CD4-positive, alpha-beta T cell treated with Interleukin-15 for 4 hours (primary cell): ENCODE measurements around the gene JAKMIP1.
A peak's percentile ranks its signal among the peaks of the same experiment; 100 is the strongest.
"Not testable (repeated sequence)": the region's sequence is repeated elsewhere in the genome, so short reads cannot be mapped to it uniquely, and the experiment has no call there.

Experiments used
- DNase-seq: peaks from one replicate; pipeline ENCODE4 v3.0.0-alpha.2; 2020; ENCODE audit warnings: low spot score

JAKMIP1 gene

DNA sequence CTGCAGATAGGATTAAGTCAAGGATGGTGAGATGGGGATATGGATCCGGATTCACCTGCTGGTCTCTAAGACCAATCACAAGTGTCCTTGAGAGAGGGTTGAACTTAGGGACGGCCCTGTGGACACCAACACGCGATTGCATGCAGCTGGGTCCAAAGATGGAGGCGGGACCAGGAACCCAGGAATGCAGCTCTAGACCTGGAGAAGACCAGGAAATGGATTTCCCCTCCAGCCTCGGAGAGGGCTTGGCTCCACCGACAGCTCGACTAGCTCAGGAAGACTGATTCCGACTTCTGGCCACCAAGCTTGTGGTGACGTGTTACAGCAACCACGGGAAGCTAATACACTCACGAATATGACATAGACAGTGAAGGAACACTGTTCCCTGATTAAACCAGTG is 186.8 kb downstream of the JAKMIP1 start:
- no peak for DNase-seq

DNA sequence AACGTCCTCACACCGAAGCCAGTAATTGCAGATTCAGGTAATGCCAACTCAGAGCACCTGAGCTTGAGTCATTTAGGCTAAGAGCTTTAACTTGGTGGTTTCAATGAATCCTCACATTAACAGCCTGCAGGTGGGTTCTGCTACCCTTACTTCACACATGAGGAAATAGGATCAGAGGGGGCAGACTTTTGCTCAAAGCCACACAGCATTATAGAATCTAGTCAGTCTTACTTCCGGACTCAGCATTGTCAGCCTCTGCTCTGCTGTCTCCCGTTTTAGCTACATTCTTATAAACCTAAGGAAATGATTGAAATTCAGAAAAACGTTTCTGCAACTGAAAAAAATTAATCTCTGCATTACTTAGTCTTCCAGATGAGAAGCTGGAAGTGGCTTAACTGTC is 188.1 kb downstream of the JAKMIP1 start:
- DNase-seq: no peak

DNA sequence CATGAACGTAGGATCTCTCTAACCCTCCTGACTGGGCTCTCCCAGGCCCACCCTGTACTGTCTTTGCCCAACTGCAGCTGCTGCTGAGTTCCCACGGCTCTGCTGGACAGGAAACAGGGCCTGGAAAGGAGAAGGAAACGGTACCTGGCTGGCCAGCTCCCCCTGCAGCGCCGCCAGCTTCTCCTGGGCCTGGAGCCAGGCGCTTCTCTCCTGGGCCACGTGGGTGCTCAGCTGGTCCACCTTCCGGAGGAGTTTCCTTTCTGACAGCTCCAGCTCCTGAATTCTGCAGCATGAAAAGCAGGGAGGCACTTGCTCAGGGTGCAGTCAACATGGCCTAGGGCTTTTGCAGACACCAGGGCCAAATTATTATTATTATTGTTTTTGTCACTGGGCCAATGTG is 188.7 kb downstream of the JAKMIP1 start:
- DNase-seq: no peak

DNA sequence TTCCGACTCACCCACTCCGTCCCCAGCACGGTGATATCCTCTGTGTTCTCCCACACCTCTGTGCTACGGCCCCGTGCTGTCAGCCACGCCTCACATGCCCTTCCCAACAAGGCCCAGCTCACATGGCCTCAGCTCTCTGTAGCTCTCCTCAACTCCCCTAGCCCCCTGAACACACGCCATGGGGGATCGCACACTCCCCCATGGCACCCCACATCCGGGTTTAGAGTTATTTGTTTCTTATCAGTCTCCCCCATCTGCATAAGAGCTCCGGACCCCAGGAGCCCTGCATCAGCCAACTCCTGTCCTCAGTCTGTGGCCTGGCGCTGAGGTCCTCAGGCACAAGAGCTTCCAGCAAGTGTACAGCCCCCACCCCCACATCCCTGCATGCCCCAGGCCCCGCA is 189.1 kb downstream of the JAKMIP1 start:
- no peak for DNase-seq

DNA sequence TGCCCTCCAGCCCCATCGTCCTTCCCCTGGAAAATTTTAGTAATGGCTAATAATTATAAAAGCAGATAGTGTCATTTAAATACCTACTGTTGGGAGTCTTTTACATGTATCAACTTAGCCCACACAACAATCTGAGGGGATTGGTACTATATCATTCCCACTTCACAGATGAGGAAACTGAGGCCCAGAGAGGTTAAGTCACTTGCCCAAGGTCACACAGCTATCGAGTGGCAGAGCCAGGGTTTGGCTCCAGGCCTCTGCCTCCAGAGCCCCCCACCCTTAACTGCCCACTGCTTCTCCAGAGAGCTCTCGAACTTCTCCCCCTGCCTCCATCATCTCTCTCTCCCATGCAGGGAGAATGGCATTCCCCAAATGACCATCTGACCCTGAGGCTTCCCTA is 189.6 kb downstream of the JAKMIP1 start:
- no peak for DNase-seq

DNA sequence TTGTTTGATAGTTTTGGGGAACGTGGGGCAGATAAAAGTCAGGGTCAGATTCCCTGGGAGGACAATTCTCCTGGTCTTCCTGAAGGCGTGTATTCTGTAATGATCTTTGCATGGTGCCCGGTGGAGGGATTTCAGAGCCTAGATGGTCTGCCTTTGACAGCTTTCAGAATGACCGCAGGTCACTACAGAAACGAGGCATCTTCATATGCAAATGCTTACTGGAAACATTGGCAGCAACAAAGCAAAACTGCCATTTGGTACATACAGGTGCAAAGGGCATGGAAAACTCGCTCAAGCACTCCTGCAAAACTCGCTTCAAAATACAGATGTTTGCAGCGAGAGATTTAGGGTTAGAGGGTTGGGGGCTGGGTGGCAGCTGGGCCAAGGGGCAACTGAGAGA is 190.9 kb downstream of the JAKMIP1 start:
- DNase-seq: no peak

DNA sequence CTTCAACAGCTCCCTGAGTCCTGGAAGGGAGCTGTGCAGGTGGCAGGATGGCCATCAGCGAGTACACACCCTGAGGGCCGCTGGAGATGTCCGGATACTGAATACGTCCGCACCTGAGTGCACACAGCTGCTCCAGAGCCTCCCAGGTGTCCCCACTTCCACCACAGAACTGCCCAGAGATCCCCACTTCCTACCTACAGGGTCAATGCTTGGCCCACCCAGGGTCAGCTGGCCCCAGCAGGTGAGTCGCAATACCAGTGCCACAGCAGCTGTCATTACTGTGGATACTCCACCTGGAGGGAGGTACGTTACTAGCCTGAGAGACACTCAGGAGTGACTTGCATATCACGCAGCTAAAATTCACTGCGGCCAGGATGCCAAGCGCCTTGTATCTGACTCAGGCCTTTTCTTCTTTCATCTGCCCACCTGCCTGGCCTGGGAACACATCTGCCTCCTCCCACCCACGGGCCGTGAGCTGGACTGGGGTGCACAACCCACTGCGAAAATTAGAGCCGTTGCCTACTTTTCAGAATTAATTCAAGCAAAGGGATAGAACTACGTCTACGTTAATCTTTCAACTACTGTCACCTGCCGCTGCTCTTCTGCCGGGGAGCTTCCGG is 191.5 kb downstream of the JAKMIP1 start:
- no peak for DNase-seq

DNA sequence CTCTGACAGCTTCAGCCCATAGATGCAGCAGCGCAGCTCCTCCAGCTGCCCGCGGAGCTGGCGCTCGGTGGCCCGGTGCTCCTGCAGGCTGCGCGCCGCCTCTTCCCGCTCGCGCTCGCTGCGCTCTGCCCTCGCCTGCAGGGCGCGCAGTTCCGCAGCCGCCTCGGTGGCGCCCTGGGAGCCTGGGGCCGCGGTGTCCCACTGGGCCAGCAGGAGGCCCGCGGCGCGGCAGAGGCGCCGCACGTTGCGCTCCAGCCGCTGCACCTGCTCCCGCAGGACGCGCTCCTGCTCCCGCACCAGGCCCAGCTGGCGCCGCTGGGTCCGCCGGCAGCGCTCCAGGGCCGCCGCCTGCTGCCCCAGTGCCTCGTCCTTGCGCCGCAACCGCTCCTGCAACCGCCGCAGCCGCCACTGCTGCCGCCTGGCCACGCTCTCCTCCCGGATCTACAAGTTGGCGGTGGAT is 192.2 kb downstream of the JAKMIP1 start:
- DNase-seq: no peak

DNA sequence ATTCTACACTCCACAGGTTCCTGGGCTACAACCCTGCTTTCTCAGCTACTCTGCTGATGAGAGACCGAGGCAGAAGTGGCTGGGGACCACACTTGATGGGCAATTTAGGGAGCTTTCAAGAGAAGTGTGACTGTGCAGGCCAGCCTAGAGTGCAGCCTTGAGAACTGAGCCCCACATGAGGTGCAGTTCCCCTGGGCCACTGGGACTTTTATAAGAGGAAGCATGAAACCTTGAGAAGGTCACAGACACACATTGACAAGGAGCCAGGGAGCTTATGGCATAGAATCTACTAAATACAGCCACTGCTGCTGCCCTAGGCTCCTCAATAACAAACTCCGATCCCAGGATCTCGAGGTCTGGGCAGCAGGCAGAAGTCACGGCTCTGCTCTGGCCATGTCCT is 195.2 kb downstream of the JAKMIP1 start:
- no peak for DNase-seq

DNA sequence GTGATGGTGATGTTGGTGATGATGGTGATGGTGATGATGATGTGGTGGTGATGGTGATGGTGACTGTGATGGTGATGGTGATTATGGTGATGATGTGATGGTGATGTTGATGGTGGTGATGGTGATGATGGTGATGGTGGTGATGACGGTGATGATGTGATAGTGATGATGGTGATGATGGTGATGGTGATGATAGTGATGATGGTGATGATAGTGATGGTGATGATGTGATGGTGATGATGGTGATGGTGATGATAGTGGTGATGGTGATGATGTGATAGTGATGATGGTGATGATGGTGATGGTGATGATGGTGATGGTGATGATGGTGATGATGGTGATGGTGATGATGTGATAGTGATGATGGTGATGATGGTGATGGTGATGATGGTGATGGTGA is 196.9 kb downstream of the JAKMIP1 start:
- not testable (repeated sequence) for DNase-seq

DNA sequence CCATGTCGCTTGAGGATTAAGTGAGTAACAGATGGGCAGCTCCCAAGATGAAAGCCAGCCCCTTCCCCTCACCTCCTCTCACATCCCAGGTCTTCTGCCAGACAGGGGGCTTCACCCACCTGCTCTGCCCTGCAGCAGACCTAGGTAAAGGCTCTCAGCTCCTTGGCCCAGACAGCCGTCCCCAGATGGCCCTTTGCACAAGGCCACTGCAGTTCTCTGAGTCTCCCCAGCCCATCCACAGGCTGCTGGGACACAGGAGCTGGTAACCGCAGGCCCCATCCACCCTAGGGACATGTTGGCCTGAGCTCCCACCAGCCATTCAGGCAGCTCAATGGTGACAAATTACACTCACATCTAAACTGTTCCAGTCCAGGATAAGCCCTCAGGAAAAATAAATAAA is 197.4 kb downstream of the JAKMIP1 start:
- DNase-seq: no peak

DNA sequence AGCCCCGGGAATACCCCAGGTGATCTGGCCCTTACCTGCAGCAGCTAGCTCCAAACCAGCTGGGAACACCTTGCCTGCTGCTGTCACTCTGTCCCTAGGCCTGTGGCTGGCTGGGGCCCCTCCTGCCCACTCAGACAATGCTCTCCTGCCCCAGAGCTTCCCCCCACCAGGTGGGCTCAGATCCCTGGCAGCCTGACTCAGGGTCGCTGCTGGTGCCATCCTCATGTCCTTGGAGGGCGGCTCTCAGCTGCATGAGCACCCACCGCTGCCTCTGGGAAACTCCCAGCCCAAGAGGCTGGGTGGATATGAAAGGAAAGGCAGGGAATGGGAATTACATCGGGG is 197.9 kb downstream of the JAKMIP1 start:
- DNase-seq: no peak

DNA sequence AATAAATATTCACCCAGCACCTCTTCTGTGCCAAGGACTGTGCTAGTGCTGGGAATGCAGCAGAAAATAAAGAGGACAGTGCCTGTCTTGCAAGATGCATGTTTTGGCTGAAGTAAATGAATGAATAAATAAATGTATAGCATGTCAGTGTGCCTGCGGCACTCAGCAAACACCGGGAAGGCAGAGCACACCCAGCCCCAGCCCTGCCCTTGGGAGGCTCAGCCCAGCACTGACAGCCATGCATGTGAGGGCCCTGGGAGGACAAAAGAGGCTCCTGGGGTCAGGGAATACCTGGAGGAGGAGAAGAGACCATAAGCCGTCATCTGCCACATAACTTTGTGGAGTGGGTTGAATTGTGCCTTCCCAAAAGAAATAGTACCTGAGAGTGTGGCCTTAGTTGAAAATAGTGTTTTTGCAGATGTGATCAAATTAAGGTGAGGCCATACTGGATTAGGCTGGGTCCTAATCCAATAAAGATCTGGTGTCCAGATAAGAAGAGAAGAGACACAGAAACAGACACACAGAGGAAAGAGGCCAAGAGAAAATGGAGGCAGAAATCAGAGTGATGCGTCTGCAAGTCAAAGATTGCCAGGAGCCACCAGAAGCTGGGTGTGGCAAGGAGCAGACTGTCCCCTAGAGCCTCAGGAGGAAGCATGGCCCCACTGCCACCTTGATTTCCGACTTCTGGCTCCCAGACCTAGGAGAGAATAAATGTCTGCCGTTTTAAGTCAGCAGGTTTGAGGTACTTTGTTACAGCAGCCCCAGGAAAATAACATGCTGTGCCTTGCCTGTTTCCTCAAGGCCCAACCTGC is 198.5 kb downstream of the JAKMIP1 start:
- no peak for DNase-seq

DNA sequence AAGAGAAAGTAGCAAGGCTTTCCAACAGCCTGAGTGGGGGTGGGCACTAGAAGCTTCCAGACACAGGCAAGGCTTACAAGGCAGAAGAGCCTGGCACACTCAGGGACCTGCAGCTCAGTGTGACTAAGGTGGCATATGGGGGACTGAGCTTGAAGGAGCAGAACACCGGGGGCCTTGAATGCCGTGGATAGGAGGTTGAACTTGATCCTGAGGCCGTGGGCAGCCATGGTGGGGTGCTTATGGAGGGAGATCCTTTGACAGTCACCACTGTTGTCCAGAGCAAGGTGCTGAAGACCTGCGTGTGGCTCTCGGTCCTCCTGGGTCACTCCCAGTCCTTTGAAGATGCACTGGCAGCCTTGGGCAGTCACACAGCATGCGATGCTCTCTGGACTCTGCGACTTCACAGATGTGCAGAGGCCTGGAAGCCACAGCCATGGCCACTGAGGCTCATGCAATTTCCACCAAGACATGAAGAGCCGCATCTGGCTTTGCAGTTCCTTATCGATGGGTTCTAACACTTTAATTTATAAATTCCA is 200.5 kb downstream of the JAKMIP1 start:
- no peak for DNase-seq

DNA sequence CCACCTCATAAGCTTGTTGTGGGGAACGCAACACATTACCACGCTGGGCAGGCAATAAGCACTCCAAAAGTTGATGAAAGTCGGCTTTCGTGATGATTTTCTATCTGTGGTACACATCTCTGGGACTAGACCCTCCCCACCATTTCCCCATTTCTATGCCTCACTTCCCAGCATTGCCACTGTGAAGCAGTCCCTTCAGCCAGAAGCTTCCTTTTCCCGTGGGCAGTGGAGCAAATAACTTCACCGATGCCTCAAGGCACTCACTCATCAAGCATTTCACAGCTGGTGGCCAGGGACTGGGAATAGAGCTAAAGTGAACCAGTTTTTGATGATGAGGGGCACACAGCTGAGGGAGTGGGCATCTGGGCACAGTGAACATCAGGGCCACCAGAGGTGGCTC is 201.0 kb downstream of the JAKMIP1 start:
- no peak for DNase-seq

DNA sequence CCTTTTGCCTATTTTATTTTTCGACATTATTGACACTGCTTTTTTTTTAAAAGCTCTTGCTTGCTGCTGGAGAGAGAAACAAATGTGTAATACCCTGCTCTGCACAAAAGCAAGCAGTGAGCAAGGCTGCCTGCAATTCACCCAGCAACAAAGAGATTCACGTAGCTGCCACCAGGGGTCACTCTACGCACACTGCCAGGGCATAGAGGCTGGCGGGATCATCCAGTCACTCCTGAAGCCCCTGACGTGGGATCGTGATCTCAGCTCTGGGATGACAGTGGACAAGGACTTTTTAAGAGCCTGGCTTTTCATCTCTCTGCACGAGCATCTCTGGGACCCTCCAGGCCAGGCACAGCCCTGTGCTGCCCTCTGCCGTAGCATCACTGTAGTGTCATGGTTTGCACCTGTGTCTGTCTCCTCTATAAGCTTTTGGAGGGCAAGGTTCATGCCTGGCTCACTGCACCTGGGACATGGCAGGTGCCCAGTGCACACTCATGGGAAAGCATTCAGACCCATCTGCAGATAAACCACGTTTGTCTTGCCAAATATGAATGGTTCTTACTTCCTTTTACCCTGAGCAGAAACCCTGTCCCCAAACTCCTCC is 201.9 kb downstream of the JAKMIP1 start:
- DNase-seq: peak; percentile 44

DNA sequence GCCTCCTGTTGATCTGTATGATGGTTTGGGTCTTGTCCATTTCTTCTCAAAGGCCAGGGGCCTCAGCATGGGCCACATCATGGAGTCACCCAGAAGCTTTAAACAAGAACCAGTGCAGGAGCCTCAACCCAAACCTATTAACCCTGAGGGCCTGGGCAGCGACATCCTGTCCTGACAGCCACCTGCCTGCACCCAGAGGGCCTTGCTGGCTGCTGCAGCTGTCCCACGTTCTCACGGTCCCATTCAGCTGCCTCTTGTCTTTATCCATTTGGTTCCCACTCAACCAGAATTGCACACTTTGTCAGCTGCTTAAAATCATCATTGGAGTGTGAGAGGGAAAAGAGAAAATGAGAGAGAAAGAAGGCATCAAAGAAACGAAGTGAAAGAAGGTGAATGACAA is 203.7 kb downstream of the JAKMIP1 start:
- no peak for DNase-seq

DNA sequence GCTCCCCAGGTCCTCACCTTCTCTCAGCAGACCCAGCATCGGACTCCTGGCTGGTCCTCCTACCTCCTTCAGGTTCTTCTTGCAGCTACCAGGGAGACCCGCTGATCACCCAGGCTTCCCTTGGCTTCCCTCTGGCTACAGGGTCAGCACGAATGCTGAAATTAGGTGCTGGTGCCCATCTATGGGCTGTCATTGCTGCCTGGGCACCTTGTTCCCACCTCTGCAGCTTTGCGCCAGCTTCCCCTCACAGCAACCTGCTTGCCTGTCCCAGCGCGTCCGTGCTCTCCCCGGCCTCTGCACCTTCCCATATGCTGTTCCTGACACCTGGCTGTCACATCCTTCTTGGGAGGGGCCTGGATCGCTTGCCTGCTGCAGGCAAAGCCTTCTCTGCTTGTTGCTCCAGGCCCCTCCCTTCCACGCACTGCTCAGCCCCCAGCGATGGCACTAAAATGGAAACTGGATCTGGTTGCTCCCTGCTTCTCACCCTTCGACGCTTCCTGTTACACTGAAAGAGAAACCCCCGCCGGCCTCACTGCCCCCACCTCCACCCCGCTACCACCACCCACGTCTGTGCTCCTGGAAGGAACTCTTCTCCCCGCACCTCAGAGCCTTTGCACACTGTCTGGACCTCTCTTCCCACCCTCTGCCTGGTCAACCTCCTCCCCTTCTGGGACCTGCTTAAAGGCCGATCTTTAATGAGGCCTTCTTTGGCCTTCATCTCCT is 204.3 kb downstream of the JAKMIP1 start:
- no peak for DNase-seq

DNA sequence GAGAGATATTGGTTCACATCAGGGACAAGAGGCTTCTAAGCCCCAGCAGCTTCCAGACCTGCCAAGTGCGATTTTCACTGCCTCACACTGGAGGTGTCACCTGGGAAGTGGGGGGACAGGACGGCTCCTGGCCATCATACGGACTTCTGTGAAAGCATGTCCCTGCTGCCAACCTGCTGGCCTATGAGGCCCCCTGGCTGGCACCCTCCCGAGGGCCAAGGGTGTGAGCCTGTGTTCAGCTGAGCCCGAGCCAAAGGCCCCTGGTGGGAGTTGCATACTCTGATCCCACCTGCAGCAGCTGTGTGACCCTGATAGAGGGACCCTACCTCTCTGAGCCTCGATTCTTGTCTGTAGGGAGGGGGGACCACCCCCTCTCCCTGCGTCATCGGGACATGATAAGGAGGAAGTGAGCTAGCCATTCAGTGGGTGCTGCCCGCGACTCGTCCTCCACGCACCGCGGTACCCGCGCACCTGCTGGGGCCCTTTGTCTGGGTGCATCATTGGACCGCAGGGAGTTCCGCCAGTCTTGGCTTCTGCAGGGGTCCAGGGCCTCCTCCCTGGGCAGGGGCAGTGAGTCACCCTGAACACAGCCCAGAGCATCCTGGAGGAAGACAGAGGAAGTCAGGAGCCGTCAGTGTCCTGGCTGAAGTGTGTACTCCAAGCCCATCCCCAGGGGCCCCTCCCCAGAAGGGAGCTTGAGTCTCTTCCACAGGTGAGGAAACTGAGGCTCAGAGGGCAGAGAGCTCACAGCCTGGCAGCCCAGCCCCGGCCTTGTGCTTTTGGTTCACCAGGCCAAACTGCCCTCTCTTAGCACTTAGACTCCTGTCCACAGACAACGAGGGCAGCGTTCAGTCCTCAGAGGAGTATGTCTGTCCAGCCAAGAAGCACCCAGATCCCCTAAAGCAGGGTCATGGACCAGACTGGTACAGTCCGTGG is 206.2 kb downstream of the JAKMIP1 start:
- DNase-seq: no peak

DNA sequence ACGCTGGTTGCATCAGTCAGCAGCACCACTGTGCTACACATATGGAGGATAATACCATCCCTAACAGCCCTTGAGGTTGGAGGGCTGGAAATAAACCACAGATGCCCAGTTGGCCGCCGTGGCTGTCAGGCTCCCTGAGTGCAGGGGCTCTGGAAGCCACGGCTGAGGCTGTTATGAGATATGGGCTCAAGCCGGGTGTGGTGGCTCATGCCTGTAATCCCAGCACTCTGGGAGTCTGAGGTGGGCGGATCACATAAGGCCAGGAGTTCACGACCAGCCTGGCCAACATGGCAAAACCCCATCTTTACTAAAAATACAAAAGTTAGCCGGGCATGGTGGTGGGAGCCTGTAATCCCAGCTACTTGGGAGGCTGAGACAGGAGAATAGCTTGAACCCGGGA is 207.0 kb downstream of the JAKMIP1 start:
- DNase-seq: not testable (repeated sequence)

DNA sequence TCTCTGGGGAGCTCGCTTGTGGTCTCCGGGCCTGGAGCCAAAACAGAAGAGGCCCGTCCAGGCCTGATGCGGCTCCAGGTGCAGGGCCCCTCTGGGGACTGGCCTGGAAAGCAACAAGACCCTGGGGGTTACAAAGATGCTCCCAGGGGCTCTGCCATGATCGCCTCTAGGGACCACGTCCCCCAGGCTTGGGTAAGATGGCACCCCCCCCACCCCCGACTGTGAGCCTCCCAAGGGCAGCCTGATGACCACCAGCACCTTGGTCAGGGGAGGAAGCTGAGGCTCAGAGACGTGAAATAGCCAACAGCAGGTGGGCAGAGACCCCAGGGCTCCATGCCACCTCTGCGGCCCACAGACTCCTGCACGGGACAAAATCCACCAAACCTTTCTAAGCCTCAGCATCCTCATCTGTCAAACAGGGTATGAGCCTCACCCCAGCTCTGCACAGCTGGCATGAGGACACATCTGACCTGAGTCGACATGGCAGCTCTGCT is 207.5 kb downstream of the JAKMIP1 start:
- DNase-seq: no peak
